D341Med (cell line): Measurements from ENCODE around the gene SFMBT2.

Experiments
- DNase-seq: peaks from one replicate; pipeline ENCODE4 v3.0.0; 2012; ENCODE audit warnings: low spot score

The SFMBT2 gene

GRCh38 chr10:7264313-7264756, 146.5 kb downstream of the SFMBT2 start:
- no peak for DNase-seq

DNA sequence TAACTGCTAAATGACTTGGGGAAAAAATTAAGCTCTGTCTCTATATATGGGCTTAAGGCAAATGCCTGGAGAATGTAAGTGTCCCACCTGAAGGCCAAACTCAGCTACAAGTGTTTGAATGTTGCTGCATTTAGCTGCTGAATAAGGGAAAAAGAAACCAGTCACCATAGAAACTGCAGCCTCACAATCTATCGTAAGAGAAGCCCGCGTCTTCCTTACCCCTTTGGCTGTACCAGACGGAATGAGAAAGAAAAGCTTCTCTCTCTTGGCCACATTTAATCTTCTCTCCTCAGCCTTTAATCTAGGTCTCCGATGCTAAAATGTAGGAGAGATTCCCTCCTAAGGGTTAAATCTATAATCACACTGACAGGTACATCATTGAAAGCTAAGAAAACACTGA, 147.2 kb downstream of the SFMBT2 start:
- DNase-seq, result no peak

GRCh38 chr10:7261351-7261750, 149.5 kb downstream of the SFMBT2 start:
- DNase-seq, result no peak

DNA sequence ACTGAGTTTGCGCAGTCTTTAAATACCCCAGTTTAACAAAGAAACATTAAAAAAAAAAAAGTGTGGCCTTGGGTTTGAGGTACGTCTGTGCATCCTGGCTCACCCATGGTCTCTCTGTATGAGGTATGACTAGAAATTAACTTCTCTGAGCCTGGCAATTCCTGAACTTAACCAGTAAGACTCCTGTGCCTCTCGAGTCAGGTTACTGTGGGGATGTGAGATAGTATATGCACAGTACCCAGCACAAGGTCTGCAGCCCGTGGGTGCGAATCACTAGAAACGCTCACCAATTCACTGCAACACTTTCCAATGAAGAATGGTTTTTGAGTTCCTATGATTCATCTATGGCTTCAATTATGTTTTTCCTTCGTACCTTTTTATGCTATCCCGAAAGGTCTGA, 149.9 kb downstream of the SFMBT2 start:
- no peak for DNase-seq

DNA sequence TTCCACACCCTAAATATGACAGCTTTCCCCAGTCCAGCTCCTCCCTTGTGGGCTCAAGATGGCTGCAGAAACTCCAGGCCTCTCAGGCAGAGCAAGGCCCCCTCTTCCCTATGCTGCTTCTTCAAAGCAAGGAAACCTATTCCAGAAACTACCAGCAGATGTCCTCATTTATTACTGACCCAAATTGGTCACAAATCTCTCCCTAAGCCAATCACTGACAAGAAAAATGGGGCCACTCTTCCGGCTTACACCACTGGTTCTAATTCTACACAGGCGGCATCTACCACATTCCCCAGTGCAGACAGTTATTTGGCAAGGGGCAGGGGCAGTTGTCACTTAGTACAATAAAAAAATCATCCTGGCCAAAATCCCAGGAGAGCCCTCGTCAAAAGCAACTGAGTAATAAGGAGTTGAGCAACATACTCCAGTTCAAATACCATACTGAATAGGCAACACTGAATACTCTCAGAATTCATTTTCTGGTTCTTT, 150.4 kb downstream of the SFMBT2 start:
- no peak for DNase-seq

- no peak for DNase-seq
Measured at GRCh38 chr10:7258948-7259523, 151.8 kb downstream of the SFMBT2 start.

- no peak for DNase-seq
Measured at GRCh38 chr10:7255517-7255916, 155.3 kb downstream of the SFMBT2 start.

DNA sequence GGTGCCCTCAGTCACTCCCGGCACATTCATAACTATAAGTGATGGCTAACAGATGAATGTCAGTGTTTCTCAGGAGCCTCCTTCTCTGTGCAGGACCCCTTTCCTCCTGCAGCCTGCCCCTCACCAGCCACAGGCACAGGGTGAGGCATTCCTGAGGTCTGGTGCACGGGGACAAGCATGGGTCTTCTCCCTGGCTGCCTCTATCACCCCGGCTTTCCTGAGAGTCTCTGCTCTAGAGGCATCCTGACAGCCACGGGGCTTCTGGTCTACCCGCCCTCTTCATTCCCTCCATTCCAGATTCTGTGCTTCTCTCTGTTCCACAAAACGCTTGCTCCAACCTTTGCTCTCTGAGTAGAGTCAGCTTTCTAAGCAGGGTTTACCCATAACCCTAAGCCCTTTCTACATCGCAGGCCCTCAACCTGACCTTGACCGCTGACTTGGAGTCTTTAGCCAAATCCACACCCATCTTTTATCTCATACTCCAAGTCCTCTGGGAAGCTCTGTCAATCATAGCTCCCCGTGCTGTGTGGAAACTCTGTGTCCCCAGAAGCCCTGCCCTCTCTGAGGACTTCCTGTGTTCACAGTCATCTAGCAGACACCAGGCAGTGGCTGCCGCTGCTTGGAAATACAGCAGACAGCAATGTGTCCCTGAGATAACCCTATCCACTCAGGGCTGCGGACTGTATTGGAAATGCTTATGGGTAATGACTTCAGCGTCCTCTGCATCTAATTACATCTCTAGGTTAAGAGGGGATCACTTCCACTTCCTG, 159.0 kb downstream of the SFMBT2 start:
- no peak for DNase-seq

DNA sequence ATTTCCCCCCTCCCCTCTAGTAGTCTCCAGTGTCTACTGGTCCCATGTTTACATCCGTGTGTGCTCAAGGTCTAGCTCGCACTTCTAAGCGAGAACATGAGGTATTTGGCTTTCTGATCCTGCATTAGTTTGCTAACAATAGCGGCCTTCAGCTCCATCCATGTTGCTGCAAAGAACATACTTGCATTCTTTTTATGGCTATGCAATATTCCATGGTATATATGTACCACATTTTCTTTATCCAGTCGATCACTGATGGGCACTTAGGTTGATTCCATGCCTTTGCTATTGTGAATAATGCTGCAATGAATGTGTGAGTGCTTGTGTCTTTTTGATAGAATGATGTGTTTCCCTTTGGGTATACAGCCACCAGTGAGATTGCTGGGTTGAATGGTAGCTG, 160.6 kb downstream of the SFMBT2 start:
- no peak for DNase-seq

GRCh38 chr10:7248585-7249164, 162.2 kb downstream of the SFMBT2 start:
- DNase-seq, result no peak

DNA sequence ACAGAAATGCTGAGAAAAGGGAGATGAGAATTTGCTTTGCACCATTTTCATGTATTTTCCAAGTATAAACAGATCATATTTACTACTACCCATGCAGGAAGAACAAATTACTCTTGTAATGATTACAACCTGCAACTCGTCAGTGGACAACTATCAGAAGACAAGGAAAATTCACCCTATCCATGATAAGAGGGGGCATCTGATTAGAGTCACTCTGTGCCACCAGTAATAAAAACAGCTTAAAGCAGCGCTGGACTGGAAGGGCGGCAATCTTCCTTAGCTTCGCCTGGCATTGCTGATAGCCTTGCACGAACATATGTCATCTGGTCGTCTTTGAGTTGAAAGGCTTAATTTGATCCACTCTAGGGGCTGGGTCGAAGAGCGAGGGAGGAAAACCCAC, 162.7 kb downstream of the SFMBT2 start:
- DNase-seq, result no peak

GRCh38 chr10:7245505-7245904, 165.3 kb downstream of the SFMBT2 start:
- DNase-seq, result no peak

DNA sequence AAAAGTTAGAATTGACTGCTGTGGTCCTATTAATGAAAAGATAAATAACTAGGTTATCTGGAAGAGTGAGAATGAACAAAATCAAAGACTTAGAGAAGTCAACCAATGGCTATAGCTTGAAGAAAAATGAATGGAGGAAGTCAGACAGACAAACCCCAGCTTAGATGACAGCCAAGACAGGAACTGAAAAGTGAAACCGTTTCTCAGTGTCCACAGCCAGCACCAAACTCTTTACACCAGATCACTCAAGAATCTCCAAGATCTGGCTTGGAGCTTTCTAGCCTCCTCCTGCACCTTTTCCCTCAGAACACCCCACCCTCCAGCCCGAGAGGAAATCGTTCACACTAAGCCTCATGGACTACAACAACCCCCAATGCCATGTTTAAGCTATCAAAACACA, 167.0 kb downstream of the SFMBT2 start:
- no peak for DNase-seq

GRCh38 chr10:7243139-7243538, 167.7 kb downstream of the SFMBT2 start:
- no peak for DNase-seq

GRCh38 chr10:7239312-7239985, 171.4 kb downstream of the SFMBT2 start:
- DNase-seq, result no peak

DNA sequence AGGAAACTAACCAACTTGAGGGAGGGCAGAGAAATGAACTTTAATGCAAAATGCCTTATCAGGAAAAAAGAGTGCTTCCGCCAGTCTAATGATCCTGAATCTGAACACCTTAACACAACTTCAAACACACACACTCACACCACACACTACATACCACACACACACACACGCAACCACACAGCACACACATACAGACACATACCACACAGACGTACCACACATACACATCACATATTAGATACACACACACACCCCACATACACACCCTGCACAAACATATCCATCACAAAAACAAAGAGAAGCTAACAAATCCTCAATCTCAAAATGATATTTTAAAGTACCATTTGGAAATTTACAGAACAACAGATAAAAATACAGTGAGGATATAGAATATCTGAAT, 175.5 kb downstream of the SFMBT2 start:
- no peak for DNase-seq

- no peak for DNase-seq
Measured at GRCh38 chr10:7234109-7234508, 176.7 kb downstream of the SFMBT2 start.

DNA sequence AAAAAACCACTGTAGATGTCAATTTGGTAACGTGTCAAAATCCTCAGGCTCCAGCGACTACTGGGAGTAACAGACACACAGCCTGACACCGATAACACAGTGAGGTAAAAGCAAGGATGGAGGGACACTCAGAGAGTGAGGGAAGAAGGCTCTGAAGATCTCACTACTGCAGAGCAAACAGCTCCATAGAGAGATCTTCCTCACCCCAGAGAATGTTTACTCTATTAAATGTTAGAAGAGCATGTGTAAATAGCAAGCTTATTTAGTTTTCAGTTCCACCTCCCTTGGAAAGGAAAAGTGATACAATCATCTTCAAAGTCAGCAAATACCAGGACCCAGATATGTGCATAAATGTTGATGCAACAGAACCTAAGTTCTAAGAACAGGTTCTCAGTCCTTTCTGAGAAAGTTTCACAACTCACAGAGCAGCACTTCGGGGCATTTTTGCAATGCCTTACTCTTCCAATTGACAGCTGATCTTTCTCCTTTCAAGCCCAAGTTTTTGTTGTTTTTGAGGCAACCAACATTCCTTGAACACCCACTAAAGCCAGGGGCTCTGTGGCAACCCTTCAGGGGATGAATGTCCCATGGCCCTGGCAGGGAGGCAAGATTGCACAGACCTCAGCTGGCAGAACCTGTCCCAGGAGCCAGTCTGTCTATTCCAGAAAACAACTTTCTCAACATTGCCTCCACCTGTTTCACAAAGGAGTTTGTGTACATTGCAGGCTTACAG, 177.4 kb downstream of the SFMBT2 start:
- no peak for DNase-seq

GRCh38 chr10:7231509-7232414, 179.1 kb downstream of the SFMBT2 start:
- no peak for DNase-seq

DNA sequence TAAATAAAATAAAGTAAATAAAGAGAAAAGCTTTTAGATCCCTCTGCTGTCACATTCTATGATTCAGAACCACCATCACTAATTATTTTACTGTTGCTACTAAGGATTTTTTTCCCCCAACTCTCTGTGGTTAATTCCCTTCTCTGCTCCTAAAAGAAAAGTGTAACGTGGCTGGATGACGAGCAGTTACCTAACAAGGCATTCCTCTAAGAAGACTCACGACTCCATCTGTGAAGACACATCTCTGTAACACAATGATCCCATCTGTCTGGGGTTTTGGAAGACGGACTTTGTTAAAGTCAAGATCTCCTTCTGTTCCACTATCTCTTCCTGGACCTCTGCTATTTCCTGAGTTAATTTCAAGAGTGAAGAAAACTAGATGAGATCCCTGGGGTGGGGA, 179.9 kb downstream of the SFMBT2 start:
- DNase-seq, result no peak

- DNase-seq, result no peak
Measured at GRCh38 chr10:7230036-7230435, 180.8 kb downstream of the SFMBT2 start.
